ENCODE measurements around the gene SYNPO2.

The SYNPO2 gene

GRCh38 chr4:118883861-118884260 is 4.8 kb upstream of the SYNPO2 start:
- no peak for DNase-seq

GRCh38 chr4:118884716-118885115 is 3.9 kb upstream of the SYNPO2 start:
- DNase-seq, result no peak

- DNase-seq, result no peak
Measured at GRCh38 chr4:118889312-118889691, 648 bp downstream of the SYNPO2 start.

- DNase-seq, result no peak
Measured at GRCh38 chr4:118894034-118894433, 5.4 kb downstream of the SYNPO2 start.

GRCh38 chr4:118898221-118898620 is 9.6 kb downstream of the SYNPO2 start:
- DNase-seq, result no peak

GRCh38 chr4:118898684-118899138 is 10.1 kb downstream of the SYNPO2 start:
- DNase-seq, result no peak

- DNase-seq, result no peak
Measured at GRCh38 chr4:118904418-118904817, 15.8 kb downstream of the SYNPO2 start.

- DNase-seq, result no peak
Measured at GRCh38 chr4:118904935-118905334, 16.3 kb downstream of the SYNPO2 start.

GRCh38 chr4:118905566-118905965 is 16.9 kb downstream of the SYNPO2 start:
- DNase-seq, result no peak

- no peak for DNase-seq
Measured at GRCh38 chr4:118909173-118909956, 20.7 kb downstream of the SYNPO2 start.

GRCh38 chr4:118910221-118910620 is 21.6 kb downstream of the SYNPO2 start:
- DNase-seq, result no peak

GRCh38 chr4:118911238-118911703 is 22.6 kb downstream of the SYNPO2 start:
- no peak for DNase-seq

GRCh38 chr4:118915468-118915867 is 26.8 kb downstream of the SYNPO2 start:
- no peak for DNase-seq

- no peak for DNase-seq
Measured at GRCh38 chr4:118916691-118917289, 28.1 kb downstream of the SYNPO2 start.

- no peak for DNase-seq
Measured at GRCh38 chr4:118917582-118917981, 28.9 kb downstream of the SYNPO2 start.

- no peak for DNase-seq
Measured at GRCh38 chr4:118918388-118918787, 29.7 kb downstream of the SYNPO2 start.

- DNase-seq, result no peak
Measured at GRCh38 chr4:118920247-118920646, 31.6 kb downstream of the SYNPO2 start.

GRCh38 chr4:118921786-118922185 is 33.1 kb downstream of the SYNPO2 start:
- DNase-seq, result no peak

GRCh38 chr4:118923891-118924290 is 35.2 kb downstream of the SYNPO2 start:
- DNase-seq, result no peak

GRCh38 chr4:118927974-118928373 is 39.3 kb downstream of the SYNPO2 start:
- no peak for DNase-seq

GRCh38 chr4:118930255-118930654 is 41.6 kb downstream of the SYNPO2 start:
- DNase-seq, result no peak

- DNase-seq, result no peak
Measured at GRCh38 chr4:118931786-118932185, 43.1 kb downstream of the SYNPO2 start.

GRCh38 chr4:118935819-118936218 is 47.2 kb downstream of the SYNPO2 start:
- no peak for DNase-seq

- DNase-seq, result no peak
Measured at GRCh38 chr4:118936406-118936805, 47.8 kb downstream of the SYNPO2 start.
